Transverse colon (tissue), 4 donors: ENCODE measurements around the gene STRN3. TPM values are rescaled to one million over a fixed set of nuclear protein-coding genes. Genes with fewer than 3 reads are reported as not detected.

Experiments used
- DNase-seq: peaks from one replicate; pipeline ENCODE4 v3.0.0-alpha.2; 2019
- H3K27ac ChIP-seq, 4 donors: fragments of 200-600 bp; sonication (generic); 2 replicates each; pipeline ENCODE4 v1.5.1; 2016 to 2018; ENCODE audit warnings: inconsistent platforms in 4 of 4
- H3K27me3 ChIP-seq: fragments of 200-600 bp; sonication (generic); 2 replicates; pipeline ENCODE4 v1.5.1; 2017; ENCODE audit warnings: inconsistent platforms
- H3K36me3 ChIP-seq, 4 donors: fragments of 200-600 bp; sonication (generic); 2 replicates each; pipeline ENCODE4 v1.5.1; 2017 to 2019; ENCODE audit warnings: inconsistent platforms in 4 of 4
- H3K4me1 ChIP-seq, 4 donors: fragments of 200-600 bp; sonication (generic); 2 replicates each; pipeline ENCODE4 v1.5.1; 2017 to 2020; ENCODE audit warnings: inconsistent platforms in 4 of 4
- H3K4me3 ChIP-seq, 4 donors: fragments of 200-600 bp; sonication (generic); 1 replicate in 1 of 4; 2 replicates in 3 of 4; pipeline versions ENCODE4 v1.5.1 to v1.6.1; 2017 to 2019; ENCODE audit warnings: inconsistent platforms in 4 of 4
- H3K9me3 ChIP-seq, 2 donors: fragments of 200-600 bp; sonication (generic); 2 replicates each; pipeline ENCODE4 v1.5.1; 2017 to 2019; ENCODE audit warnings: inconsistent platforms in 2 of 2
- EP300 ChIP-seq: sonication (generic); formaldehyde crosslinking; IDR thresholded peaks from one replicate; pipeline ENCODE4 v1.6.1; 2017; ENCODE audit warnings: antibody characterized with exemption, low read depth
- POLR2A ChIP-seq: fragments of 450-650 bp; IDR thresholded peaks from one replicate; pipeline ENCODE4 v1.6.1; 2016; ENCODE audit warnings: antibody characterized with exemption, mild to moderate bottlenecking, moderate library complexity
- POLR2AphosphoS5 ChIP-seq, 3 donors: sonication (generic); formaldehyde crosslinking; IDR thresholded peaks; one replicate each; pipeline ENCODE4 v1.6.1; 2016; ENCODE audit warnings: antibody characterized with exemption in 3 of 3
- WGBS, 2 donors: methylation state at CpG; one replicate each; pipeline ENCODE4 v1.1.5; 2018; ENCODE audit warnings: low coverage in 1 of 2; 5-methylcytosine and 5-hydroxymethylcytosine counted together
- in situ Hi-C, 4 donors: fragments of 200-750 bp; cut with MboI; loops; one replicate each; pipeline versions ENCODE4 v1.15.0 to v1.15.1; 2017; ENCODE audit warnings: low sequenced_read_pairs in 3 of 4, low pct_ligation_motif_present in 1 of 4, low pct_unique_long_range_greater_than_20kb in 1 of 4
- intact Hi-C: fragments of 100-400 bp; cut with DNase I; formaldehyde crosslinking; loops from one replicate; pipeline ENCODE4 v1.15.1; 2023; ENCODE audit warnings: low total_unique reads
- total RNA-seq, 4 donors: library from RNA; depleted of rRNA; stranded (reverse); fragments of >200 nt; gene quantifications; one replicate each; pipeline ENCODE4 v1.1.0, GENCODE V29; 2016
- TF ChIP-seq, protein P1 (sequence below), 5 experiments: fragments of 200-600 bp in 3 of 5; fragments of 450-650 bp in 2 of 5; sonication (generic) in 3 of 5; IDR thresholded peaks; 1 replicate in 2 of 5; 2 replicates in 3 of 5; pipeline ENCODE4 v1.5.1; 2016 to 2017; ENCODE audit warnings: antibody characterized with exemption in 5 of 5, inconsistent platforms in 3 of 5, mild to moderate bottlenecking in 2 of 5, moderate library complexity in 1 of 5

Gene STRN3
- total RNA-seq, 4 donors from 2014 or later = 42.3 to 57.5 (median 51.5) TPM

GRCh38 chr14:30914812-30915211, 111.4 kb downstream of the STRN3 start:
- Histone ChIP-seq H3K27ac (no peak overlapping the region), H3K4me3 (no peak overlapping the region), H3K4me1 (no peaks in the 10 kb centered on the region), H3K36me3 (peaks cover 0 to 11% (median 2%) of the 10 kb centered on the region in 4 donors), H3K27me3 (no peaks in the 10 kb centered on the region), H3K9me3 (no peaks in the 10 kb centered on the region)
- WGBS, 2 donors = 90 to 91% methylated on average over 1 of the region's 1 CpG
- no peak for DNase-seq
- intact Hi-C loops (no loop called here), in situ Hi-C loops (loop anchor here in 2 of 4 donors (25.0 kb wide), 1 partner anchor 253 kb away; no protein-coding TSS in a partner anchor)
- TF ChIP-seq EP300 = no peak
- TF ChIP-seq, protein P1, sequence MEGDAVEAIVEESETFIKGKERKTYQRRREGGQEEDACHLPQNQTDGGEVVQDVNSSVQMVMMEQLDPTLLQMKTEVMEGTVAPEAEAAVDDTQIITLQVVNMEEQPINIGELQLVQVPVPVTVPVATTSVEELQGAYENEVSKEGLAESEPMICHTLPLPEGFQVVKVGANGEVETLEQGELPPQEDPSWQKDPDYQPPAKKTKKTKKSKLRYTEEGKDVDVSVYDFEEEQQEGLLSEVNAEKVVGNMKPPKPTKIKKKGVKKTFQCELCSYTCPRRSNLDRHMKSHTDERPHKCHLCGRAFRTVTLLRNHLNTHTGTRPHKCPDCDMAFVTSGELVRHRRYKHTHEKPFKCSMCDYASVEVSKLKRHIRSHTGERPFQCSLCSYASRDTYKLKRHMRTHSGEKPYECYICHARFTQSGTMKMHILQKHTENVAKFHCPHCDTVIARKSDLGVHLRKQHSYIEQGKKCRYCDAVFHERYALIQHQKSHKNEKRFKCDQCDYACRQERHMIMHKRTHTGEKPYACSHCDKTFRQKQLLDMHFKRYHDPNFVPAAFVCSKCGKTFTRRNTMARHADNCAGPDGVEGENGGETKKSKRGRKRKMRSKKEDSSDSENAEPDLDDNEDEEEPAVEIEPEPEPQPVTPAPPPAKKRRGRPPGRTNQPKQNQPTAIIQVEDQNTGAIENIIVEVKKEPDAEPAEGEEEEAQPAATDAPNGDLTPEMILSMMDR (IDR thresholded peaks at IDR 0.05) = no peak
- TF ChIP-seq POLR2AphosphoS5 (IDR thresholded peaks at IDR 0.05) = no peak
- no peak for TF ChIP-seq POLR2A

DNA sequence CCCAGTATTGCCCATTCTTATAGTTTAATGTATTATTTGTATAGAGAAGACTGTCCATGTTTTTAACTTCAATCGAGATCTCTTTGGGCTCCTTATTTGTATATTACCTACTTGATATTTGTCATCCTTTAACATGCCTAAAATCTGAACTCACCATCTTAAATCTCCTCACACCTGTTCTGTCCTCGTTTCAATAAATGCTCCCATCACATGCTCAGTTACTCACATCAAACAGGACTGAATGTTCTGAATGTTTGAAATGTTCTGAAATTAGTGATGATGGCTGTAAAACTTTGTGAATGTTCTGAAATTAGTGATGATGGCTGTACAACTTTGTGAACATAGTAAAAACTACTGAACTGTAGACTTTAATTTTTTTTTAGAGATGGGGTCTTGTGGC, 117.4 kb downstream of the STRN3 start:
- in situ Hi-C loops (loop anchor here in 3 of 4 donors (10.0 to 25.0 kb wide), 2 partner anchors 247 to 254 kb away; no protein-coding TSS in a partner anchor), intact Hi-C loops (no loop called here)
- no peak for TF ChIP-seq EP300
- TF ChIP-seq POLR2AphosphoS5 (IDR thresholded peaks at IDR 0.05) = no peak
- TF ChIP-seq POLR2A = no peak
- TF ChIP-seq, protein P1 (IDR thresholded peaks at IDR 0.05) = no peak
- Histone ChIP-seq H3K27ac (no peak overlapping the region), H3K27me3 (no peaks in the 10 kb centered on the region), H3K4me1 (no peaks in the 10 kb centered on the region), H3K36me3 (peaks cover 0 to 35% (median 9%) of the 10 kb centered on the region in 4 donors), H3K4me3 (no peak overlapping the region), H3K9me3 (no peaks in the 10 kb centered on the region)
- DNase-seq = no peak
- WGBS, 2 donors = 63 to 73% methylated on average over 2 of the region's 2 CpGs

DNA sequence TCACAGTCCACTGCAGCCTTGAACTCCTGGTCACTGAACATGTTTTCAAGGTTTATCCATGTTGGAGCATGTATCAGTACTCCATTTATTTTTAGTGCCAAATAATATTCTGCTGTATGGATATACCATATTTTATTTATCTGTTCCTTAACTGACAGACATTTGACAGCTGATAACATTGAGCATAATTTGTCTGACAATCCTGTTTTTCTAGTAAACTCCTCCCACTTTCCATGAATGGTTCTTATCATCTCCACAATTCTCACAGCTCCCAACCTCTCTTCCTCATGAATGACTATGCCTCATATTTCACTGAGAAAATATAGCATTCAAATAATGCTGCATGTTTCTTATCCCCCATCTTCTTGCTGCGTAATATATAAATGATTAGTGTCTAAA, 118.5 kb downstream of the STRN3 start:
- no peak for DNase-seq
- in situ Hi-C loops = loop anchor here in 3 of 4 donors (10.0 to 25.0 kb wide), 2 partner anchors 245 to 253 kb away; no protein-coding TSS in a partner anchor
- Histone ChIP-seq H3K4me1 (no peaks in the 10 kb centered on the region), H3K9me3 (no peaks in the 10 kb centered on the region), H3K27ac (no peak overlapping the region), H3K27me3 (no peaks in the 10 kb centered on the region), H3K4me3 (no peak overlapping the region), H3K36me3 (peaks cover 0 to 38% (median 9%) of the 10 kb centered on the region in 4 donors)
- intact Hi-C loops = no loop called here
- 97 to 100% methylated on average over 1 of the region's 1 CpG for WGBS, 2 donors
- no peak for TF ChIP-seq POLR2A
- no peak for TF ChIP-seq POLR2AphosphoS5 (IDR thresholded peaks at IDR 0.05)
- TF ChIP-seq, protein P1 (IDR thresholded peaks at IDR 0.05) = no peak
- TF ChIP-seq EP300 = no peak

- H3K27me3 ChIP-seq = no peaks in the 10 kb centered on the region
- H3K9me3 ChIP-seq = no peaks in the 10 kb centered on the region
- intact Hi-C loops = no loop called here
- H3K4me3 ChIP-seq = no peak overlapping the region
- H3K4me1 ChIP-seq = no peaks in the 10 kb centered on the region
- TF ChIP-seq, protein P1 (IDR thresholded peaks at IDR 0.05) = peak; percentile 15 to 39 (median 31)
- no peak for TF ChIP-seq POLR2A
- peaks cover 0 to 44% (median 9%) of the 10 kb centered on the region in 4 donors for H3K36me3 ChIP-seq
- in situ Hi-C loops = loop anchor here in 3 of 4 donors (10.0 to 25.0 kb wide), 2 partner anchors 245 to 252 kb away; no protein-coding TSS in a partner anchor
- H3K27ac ChIP-seq = no peak overlapping the region
- no peak for DNase-seq
Observed at GRCh38 chr14:30906752-30907658, 119.2 kb downstream of the STRN3 start.
